Measurements from ENCODE around the gene THEMIS. TPM values are rescaled to one million over a fixed set of nuclear protein-coding genes. Genes with fewer than 3 reads are reported as not detected.
"Not testable (repeated sequence)": the region's sequence is repeated elsewhere in the genome, so short reads cannot be mapped to it uniquely, and the experiment has no call there.

The THEMIS gene
- total RNA-seq, 2 donors from 2014 or later = not detected

GRCh38 chr6:127790571-127790970 lies 110.3 kb downstream of the THEMIS start:
- Mint-ChIP-seq H3K4me3 (no peak overlapping the region), H3K27ac (no peak overlapping the region), H3K9me3 (no peaks in the 10 kb centered on the region), H3K36me3 (ENCODE audit: low read depth) (no peaks in the 10 kb centered on the region), H3K27me3 (ENCODE audit: insufficient read depth) (no peaks in the 10 kb centered on the region), H3K4me1 (no peaks in the 10 kb centered on the region)
- Histone ChIP-seq H3K27me3 (ENCODE audit: control insufficient read depth, insufficient read depth, low read length, poor library complexity, severe bottlenecking) (no peaks in the 10 kb centered on the region), H3K9me3 (ENCODE audit: control insufficient read depth, low read length) (no peaks in the 10 kb centered on the region), H3K27ac (ENCODE audit: low read depth, low read length) (no peak overlapping the region), H3K9ac (ENCODE audit: extremely low read depth, low read length, poor library complexity, severe bottlenecking) (no peak overlapping the region), H3K4me1 (ENCODE audit: control insufficient read depth, insufficient read depth, low read length) (no peaks in the 10 kb centered on the region), H3K4me3 (ENCODE audit: low read length) (no peak overlapping the region), H3K36me3 (ENCODE audit: control insufficient read depth, insufficient read depth, low read length) (no peaks in the 10 kb centered on the region)
- TF ChIP-seq, protein P1, sequence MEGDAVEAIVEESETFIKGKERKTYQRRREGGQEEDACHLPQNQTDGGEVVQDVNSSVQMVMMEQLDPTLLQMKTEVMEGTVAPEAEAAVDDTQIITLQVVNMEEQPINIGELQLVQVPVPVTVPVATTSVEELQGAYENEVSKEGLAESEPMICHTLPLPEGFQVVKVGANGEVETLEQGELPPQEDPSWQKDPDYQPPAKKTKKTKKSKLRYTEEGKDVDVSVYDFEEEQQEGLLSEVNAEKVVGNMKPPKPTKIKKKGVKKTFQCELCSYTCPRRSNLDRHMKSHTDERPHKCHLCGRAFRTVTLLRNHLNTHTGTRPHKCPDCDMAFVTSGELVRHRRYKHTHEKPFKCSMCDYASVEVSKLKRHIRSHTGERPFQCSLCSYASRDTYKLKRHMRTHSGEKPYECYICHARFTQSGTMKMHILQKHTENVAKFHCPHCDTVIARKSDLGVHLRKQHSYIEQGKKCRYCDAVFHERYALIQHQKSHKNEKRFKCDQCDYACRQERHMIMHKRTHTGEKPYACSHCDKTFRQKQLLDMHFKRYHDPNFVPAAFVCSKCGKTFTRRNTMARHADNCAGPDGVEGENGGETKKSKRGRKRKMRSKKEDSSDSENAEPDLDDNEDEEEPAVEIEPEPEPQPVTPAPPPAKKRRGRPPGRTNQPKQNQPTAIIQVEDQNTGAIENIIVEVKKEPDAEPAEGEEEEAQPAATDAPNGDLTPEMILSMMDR (conservative IDR thresholded peaks at IDR 0.05) = no peak
- 91 to 93% methylated on average over 4 to 5 of the region's 5 CpGs for WGBS, 2 experiments (ENCODE audit: insufficient coverage in 1 of 2, insufficient read length in 1 of 2)
- DNase-seq = no peak

- no peaks in the 10 kb centered on the region for H3K36me3 ChIP-seq (ENCODE audit: control insufficient read depth, insufficient read depth, low read length)
- TF ChIP-seq, protein P1 (conservative IDR thresholded peaks at IDR 0.05) = no peak
- H3K9ac ChIP-seq (ENCODE audit: extremely low read depth, low read length, poor library complexity, severe bottlenecking) = no peak overlapping the region
- H3K4me1 ChIP-seq (ENCODE audit: control insufficient read depth, insufficient read depth, low read length) = no peaks in the 10 kb centered on the region
- no peak overlapping the region for H3K27ac Mint-ChIP-seq
- H3K4me1 Mint-ChIP-seq = no peaks in the 10 kb centered on the region
- no peak overlapping the region for H3K27ac ChIP-seq (ENCODE audit: low read depth, low read length)
- H3K4me3 ChIP-seq (ENCODE audit: low read length) = no peak overlapping the region
- peaks cover 11% of the 10 kb centered on the region for H3K9me3 Mint-ChIP-seq
- no peaks in the 10 kb centered on the region for H3K27me3 Mint-ChIP-seq (ENCODE audit: insufficient read depth)
- DNase-seq = no peak
- no peaks in the 10 kb centered on the region for H3K9me3 ChIP-seq (ENCODE audit: control insufficient read depth, low read length)
- H3K36me3 Mint-ChIP-seq (ENCODE audit: low read depth) = no peaks in the 10 kb centered on the region
- WGBS, 2 experiments (ENCODE audit: insufficient coverage in 1 of 2, insufficient read length in 1 of 2) = 57% methylated on average over 1 of the region's 1 CpG
- H3K27me3 ChIP-seq (ENCODE audit: control insufficient read depth, insufficient read depth, low read length, poor library complexity, severe bottlenecking) = no peaks in the 10 kb centered on the region
- no peak overlapping the region for H3K4me3 Mint-ChIP-seq
These were observed 114.7 kb downstream of the THEMIS start for GRCh38 chr6:127786109-127786508.

GRCh38 chr6:127784468-127784867 lies 116.4 kb downstream of the THEMIS start:
- Mint-ChIP-seq H3K4me1 (no peaks in the 10 kb centered on the region), H3K9me3 (peaks cover 11% of the 10 kb centered on the region), H3K27me3 (ENCODE audit: insufficient read depth) (no peaks in the 10 kb centered on the region), H3K36me3 (ENCODE audit: low read depth) (no peaks in the 10 kb centered on the region), H3K4me3 (no peak overlapping the region), H3K27ac (no peak overlapping the region)
- TF ChIP-seq, protein P1 (conservative IDR thresholded peaks at IDR 0.05) = no peak
- no peaks in the 10 kb centered on the region for H3K27me3 ChIP-seq (ENCODE audit: control insufficient read depth, insufficient read depth, low read length, poor library complexity, severe bottlenecking)
- no peak for DNase-seq
- no peaks in the 10 kb centered on the region for H3K36me3 ChIP-seq (ENCODE audit: control insufficient read depth, insufficient read depth, low read length)
- no peaks in the 10 kb centered on the region for H3K9me3 ChIP-seq (ENCODE audit: control insufficient read depth, low read length)
- H3K4me1 ChIP-seq (ENCODE audit: control insufficient read depth, insufficient read depth, low read length) = no peaks in the 10 kb centered on the region
- no peak overlapping the region for H3K4me3 ChIP-seq (ENCODE audit: low read length)
- 82% methylated on average over 1 of the region's 1 CpG; no CpG with 5 or more reads in 1 of the 2 experiments for WGBS, 2 experiments (ENCODE audit: insufficient coverage in 1 of 2, insufficient read length in 1 of 2)
- no peak overlapping the region for H3K9ac ChIP-seq (ENCODE audit: extremely low read depth, low read length, poor library complexity, severe bottlenecking)
- no peak overlapping the region for H3K27ac ChIP-seq (ENCODE audit: low read depth, low read length)

DNA sequence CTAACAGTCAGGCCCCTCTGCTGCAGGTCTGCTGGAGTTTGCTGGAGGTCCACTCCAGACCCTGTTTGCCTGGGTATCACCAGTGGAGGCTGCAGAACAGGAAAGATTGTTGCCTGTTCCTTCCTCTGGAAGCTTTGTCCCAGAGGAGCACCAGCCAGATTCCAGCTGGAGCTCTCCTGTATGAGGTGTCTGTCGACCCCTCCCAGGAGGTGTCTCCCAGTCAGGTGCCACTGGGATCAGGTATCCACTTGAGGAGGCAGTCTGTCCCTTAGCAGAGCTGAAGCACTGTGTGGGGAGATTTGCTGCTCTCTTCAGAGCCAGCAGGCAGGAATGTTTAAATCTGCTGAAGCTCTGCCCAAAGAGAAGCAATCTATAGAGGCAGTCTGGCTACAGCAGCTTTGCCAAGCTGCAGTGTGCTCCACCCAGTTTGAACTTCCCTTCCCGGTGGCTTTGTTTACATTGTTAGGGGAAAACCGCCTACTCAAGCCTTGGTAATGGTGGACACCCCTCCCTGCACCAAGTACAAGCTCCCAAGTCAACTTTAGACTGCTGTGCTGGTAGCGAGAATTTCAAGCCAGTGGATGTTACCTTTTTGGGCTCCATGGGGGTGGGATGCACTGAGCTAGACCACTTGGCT lies 119.1 kb downstream of the THEMIS start:
- H3K27ac ChIP-seq (ENCODE audit: low read depth, low read length); H3K9me3 ChIP-seq (ENCODE audit: control insufficient read depth, low read length); H3K4me1 ChIP-seq (ENCODE audit: control insufficient read depth, insufficient read depth, low read length); H3K9ac ChIP-seq (ENCODE audit: extremely low read depth, low read length, poor library complexity, severe bottlenecking); H3K27me3 ChIP-seq (ENCODE audit: control insufficient read depth, insufficient read depth, low read length, poor library complexity, severe bottlenecking); H3K27ac Mint-ChIP-seq; H3K36me3 ChIP-seq (ENCODE audit: control insufficient read depth, insufficient read depth, low read length); H3K36me3 Mint-ChIP-seq (ENCODE audit: low read depth); H3K27me3 Mint-ChIP-seq (ENCODE audit: insufficient read depth); H3K4me3 Mint-ChIP-seq; H3K4me1 Mint-ChIP-seq; H3K4me3 ChIP-seq (ENCODE audit: low read length): not testable (repeated sequence)
- peaks cover 11% of the 10 kb centered on the region for H3K9me3 Mint-ChIP-seq
- peak; percentile 53 for DNase-seq
- WGBS, 2 experiments (ENCODE audit: insufficient coverage in 1 of 2, insufficient read length in 1 of 2) = 76 to 88% methylated on average over 3 to 4 of the region's 4 CpGs
